Subcutaneous abdominal adipose tissue (tissue), 5 donors: ENCODE results near the gene STX4.

Experiments used
- H3K27ac ChIP-seq: one replicate; pipeline ENCODE4 v1.7.0; 2013; ENCODE audit warnings: low read depth, mild to moderate bottlenecking, inconsistent platforms, low read length, moderate library complexity
- H3K27me3 ChIP-seq, 5 donors: one replicate each; pipeline ENCODE4 v1.7.0; 2013; ENCODE audit warnings: low read length in 5 of 5, inconsistent platforms in 1 of 5; ENCODE audit not compliant: control insufficient read depth in 5 of 5, insufficient read depth in 4 of 5
- H3K36me3 ChIP-seq, 5 donors: one replicate each; pipeline ENCODE4 v1.7.0; 2013; ENCODE audit warnings: low read length in 5 of 5; ENCODE audit not compliant: control insufficient read depth in 5 of 5, insufficient read depth in 5 of 5
- H3K4me1 ChIP-seq, 5 donors: one replicate each; pipeline ENCODE4 v1.7.0; 2013; ENCODE audit warnings: low read length in 5 of 5, mild to moderate bottlenecking in 3 of 5, moderate library complexity in 1 of 5; ENCODE audit not compliant: control insufficient read depth in 5 of 5, insufficient read depth in 5 of 5
- H3K4me3 ChIP-seq, 5 donors: one replicate each; pipeline ENCODE4 v1.7.0; 2013; ENCODE audit warnings: low read length in 5 of 5, low read depth in 1 of 5
- H3K9ac ChIP-seq, 5 donors: one replicate each; pipeline ENCODE4 v1.7.0; 2013; ENCODE audit warnings: low read length in 5 of 5, mild to moderate bottlenecking in 4 of 5, moderate library complexity in 3 of 5
- H3K9me3 ChIP-seq, 5 donors: one replicate each; pipeline ENCODE4 v1.7.0; 2013; ENCODE audit warnings: low read length in 5 of 5; ENCODE audit not compliant: control insufficient read depth in 5 of 5
- donor health status: healthy.
- donor health status: healthy.
- donor health status: healthy.
- donor health status: healthy.
- donor health status: healthy.

Gene STX4

GRCh38 chr16:31038993-31039392 lies 5.6 kb downstream of the STX4 start:
- H3K36me3 ChIP-seq, result peaks cover 0 to 80% (median 63%) of the 10 kb centered on the region in 5 donors
- peaks cover 0 to 15% (median 11%) of the 10 kb centered on the region in 5 donors for H3K4me1 ChIP-seq
- H3K9me3 ChIP-seq, result no peaks in the 10 kb centered on the region
- H3K4me3 ChIP-seq, result no peak overlapping the region
- H3K27ac ChIP-seq, result no peak overlapping the region
- no peaks in the 10 kb centered on the region for H3K27me3 ChIP-seq
- H3K9ac ChIP-seq, result no peak overlapping the region

GRCh38 chr16:31042866-31043265 lies 9.5 kb downstream of the STX4 start:
- Histone ChIP-seq H3K4me1 (no peaks in the 10 kb centered on the region), H3K4me3 (no peak overlapping the region), H3K27ac (no peak overlapping the region), H3K27me3 (no peaks in the 10 kb centered on the region), H3K9ac (no peak overlapping the region), H3K36me3 (peaks cover 0 to 55% (median 47%) of the 10 kb centered on the region in 5 donors), H3K9me3 (no peaks in the 10 kb centered on the region)

GRCh38 chr16:31043352-31043751 lies 10.0 kb downstream of the STX4 start:
- Histone ChIP-seq H3K4me1 (no peaks in the 10 kb centered on the region), H3K36me3 (peaks cover 0 to 50% (median 42%) of the 10 kb centered on the region in 5 donors), H3K4me3 (no peak overlapping the region), H3K9me3 (no peaks in the 10 kb centered on the region), H3K27me3 (no peaks in the 10 kb centered on the region), H3K27ac (no peak overlapping the region), H3K9ac (no peak overlapping the region)

- Histone ChIP-seq H3K4me3 (no peak overlapping the region), H3K27ac (no peak overlapping the region), H3K9ac (no peak overlapping the region), H3K4me1 (no peaks in the 10 kb centered on the region), H3K27me3 (no peaks in the 10 kb centered on the region), H3K9me3 (no peaks in the 10 kb centered on the region), H3K36me3 (peaks cover 0 to 44% (median 35%) of the 10 kb centered on the region in 5 donors)
These were observed 10.6 kb downstream of the STX4 start for GRCh38 chr16:31043898-31044481.

- no peak overlapping the region for H3K9ac ChIP-seq
- peaks cover 0 to 7% (median 0%) of the 10 kb centered on the region in 5 donors for H3K4me1 ChIP-seq
- H3K27ac ChIP-seq, result no peak overlapping the region
- no peaks in the 10 kb centered on the region for H3K27me3 ChIP-seq
- H3K9me3 ChIP-seq, result no peaks in the 10 kb centered on the region
- H3K36me3 ChIP-seq, result no peaks in the 10 kb centered on the region
- H3K4me3 ChIP-seq, result no peak overlapping the region
These were observed 17.1 kb downstream of the STX4 start for GRCh38 chr16:31050280-31051030.

- Histone ChIP-seq H3K27me3 (no peaks in the 10 kb centered on the region), H3K27ac (no peak overlapping the region), H3K9me3 (no peaks in the 10 kb centered on the region), H3K4me3 (no peak overlapping the region), H3K9ac (no peak overlapping the region), H3K36me3 (no peaks in the 10 kb centered on the region), H3K4me1 (peaks cover 0 to 7% (median 0%) of the 10 kb centered on the region in 5 donors)
These were observed 18.8 kb downstream of the STX4 start for GRCh38 chr16:31052114-31052513.

- peaks cover 0 to 7% (median 0%) of the 10 kb centered on the region in 5 donors for H3K4me1 ChIP-seq
- no peak overlapping the region for H3K4me3 ChIP-seq
- H3K27me3 ChIP-seq, result no peaks in the 10 kb centered on the region
- H3K9ac ChIP-seq, result no peak overlapping the region
- peaks cover 0 to 5% (median 2%) of the 10 kb centered on the region in 5 donors for H3K36me3 ChIP-seq
- no peak overlapping the region for H3K27ac ChIP-seq
- H3K9me3 ChIP-seq, result no peaks in the 10 kb centered on the region
These were observed 22.3 kb downstream of the STX4 start for GRCh38 chr16:31055613-31056012.

- Histone ChIP-seq H3K27ac (no peak overlapping the region), H3K4me1 (peaks cover 6 to 23% (median 18%) of the 10 kb centered on the region in 5 donors), H3K36me3 (peaks cover 0 to 28% (median 24%) of the 10 kb centered on the region in 5 donors), H3K4me3 (no peak overlapping the region), H3K9ac (no peak overlapping the region), H3K9me3 (no peaks in the 10 kb centered on the region), H3K27me3 (no peaks in the 10 kb centered on the region)
These were observed 27.9 kb downstream of the STX4 start for GRCh38 chr16:31061126-31061812.

- no peak overlapping the region for H3K4me3 ChIP-seq
- peaks cover 0 to 28% (median 24%) of the 10 kb centered on the region in 5 donors for H3K36me3 ChIP-seq
- H3K9me3 ChIP-seq, result no peaks in the 10 kb centered on the region
- no peaks in the 10 kb centered on the region for H3K27me3 ChIP-seq
- H3K4me1 ChIP-seq, result peaks cover 6 to 23% (median 18%) of the 10 kb centered on the region in 5 donors
- H3K27ac ChIP-seq, result no peak overlapping the region
- no peak overlapping the region for H3K9ac ChIP-seq
These were observed 28.6 kb downstream of the STX4 start for GRCh38 chr16:31061813-31062440.

- Histone ChIP-seq H3K36me3 (peaks cover 0 to 28% (median 23%) of the 10 kb centered on the region in 5 donors), H3K27me3 (no peaks in the 10 kb centered on the region), H3K4me3 (no peak overlapping the region), H3K9me3 (no peaks in the 10 kb centered on the region), H3K4me1 (peaks cover 6 to 23% (median 18%) of the 10 kb centered on the region in 5 donors), H3K27ac (no peak overlapping the region), H3K9ac (no peak overlapping the region)
These were observed 30.1 kb downstream of the STX4 start for GRCh38 chr16:31063495-31063842.
